ENCODE measurements around the gene EVA1B. TPM values are rescaled to one million over a fixed set of nuclear protein-coding genes. Genes with fewer than 3 reads are reported as not detected.
A peak's percentile ranks its signal among the peaks of the same experiment; 100 is the strongest.

EVA1B gene, protein sequence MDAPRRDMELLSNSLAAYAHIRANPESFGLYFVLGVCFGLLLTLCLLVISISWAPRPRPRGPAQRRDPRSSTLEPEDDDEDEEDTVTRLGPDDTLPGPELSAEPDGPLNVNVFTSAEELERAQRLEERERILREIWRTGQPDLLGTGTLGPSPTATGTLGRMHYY
- 10 to 100 TPM in 6 of 9 donors, 1 to 10 TPM in 3; 5.9 to 42.3 (median 10.8) TPM for total RNA-seq
- 10 to 100 TPM; 13.6 to 21.4 TPM for polyA plus RNA-seq
- long read RNA-seq, donor 1, transcript EVA1B-202 (3 exons, 699 nt): major isoform, 13 of 19 reads
- long read RNA-seq, donor 1, partial matches to known transcripts: 1 of 19 reads
- long read RNA-seq, donor 1, other reads (novel, unspliced or antisense): 5 of 19 reads
- long read RNA-seq, donor 2, partial matches to known transcripts: 0 of 3 reads
- long read RNA-seq, donor 2, other reads (novel, unspliced or antisense): 2 of 3 reads
- long read RNA-seq, donor 3, transcript EVA1B-202 (3 exons, 699 nt): major isoform, 10 of 17 reads
- long read RNA-seq, donor 3, partial matches to known transcripts: 1 of 17 reads
- long read RNA-seq, donor 3, other reads (novel, unspliced or antisense): 6 of 17 reads

DNA sequence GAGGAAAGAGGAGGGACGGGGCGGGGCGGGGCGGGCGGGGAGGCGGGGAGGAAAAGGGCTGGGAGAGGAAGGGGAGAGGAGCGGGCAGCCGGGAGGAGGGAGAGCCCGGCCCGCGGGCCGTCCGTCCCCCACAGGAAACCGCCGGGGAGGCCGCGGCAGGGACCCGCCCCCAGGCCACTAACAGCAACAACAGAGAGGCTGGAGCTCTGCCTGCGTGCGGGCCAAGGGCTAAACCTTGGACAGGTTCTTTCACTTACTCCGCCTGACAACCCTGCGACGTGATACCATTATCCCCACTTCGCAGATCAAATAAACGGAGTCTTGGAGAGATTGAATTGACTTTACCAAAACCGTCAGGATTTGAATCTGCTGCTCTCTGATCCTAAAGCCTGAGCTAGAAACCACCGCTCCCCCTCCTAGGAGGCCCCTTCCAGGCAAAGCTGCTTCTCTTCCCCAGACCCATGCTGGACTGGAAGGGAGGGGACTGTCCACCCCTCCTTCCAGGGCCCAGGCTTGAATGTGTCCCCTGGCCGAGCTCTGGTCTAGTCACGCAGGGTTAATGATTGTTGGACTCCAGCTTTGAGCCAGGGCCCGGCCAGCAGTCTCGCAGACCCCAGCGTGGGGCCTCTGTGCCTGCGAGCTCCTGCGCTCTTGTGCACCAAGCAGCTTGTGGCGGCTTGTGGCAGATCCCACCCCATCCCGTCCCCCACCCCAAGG, at the start of gene EVA1B:
Gene EVA1B, minus strand, starts transcription at position 10 of the 717 bp plus-strand sequence. CDS start 608 bp downstream, outside the sequence.
- H3K4me1 ChIP-seq: peaks cover 3 to 43% (median 31%) of the 10 kb centered on the region in 12 donors
- H3K27ac ChIP-seq: peak within 1 kb of the TSS; percentile 72 to 97 (median 92)
- intact Hi-C loops (cut with DNase I): loop anchor here in 4 of 10 donors (2.0 to 5.0 kb wide), 3 partner anchors 43 to 45 kb away; no protein-coding TSS in a partner anchor
- WGBS, 4 donors: 6 to 18% (median 7%) methylated on average over 11 to 36 of the region's 36 CpGs
- H3K36me3 ChIP-seq: peaks cover 0 to 4% (median 0%) of the 10 kb centered on the region in 9 donors
- H3K27me3 ChIP-seq: no peaks in the 10 kb centered on the region
- TF ChIP-seq POLR2A (IDR thresholded peaks at IDR 0.05): peak in 1 of 2 donors; percentile 33
- TF ChIP-seq, protein P1, sequence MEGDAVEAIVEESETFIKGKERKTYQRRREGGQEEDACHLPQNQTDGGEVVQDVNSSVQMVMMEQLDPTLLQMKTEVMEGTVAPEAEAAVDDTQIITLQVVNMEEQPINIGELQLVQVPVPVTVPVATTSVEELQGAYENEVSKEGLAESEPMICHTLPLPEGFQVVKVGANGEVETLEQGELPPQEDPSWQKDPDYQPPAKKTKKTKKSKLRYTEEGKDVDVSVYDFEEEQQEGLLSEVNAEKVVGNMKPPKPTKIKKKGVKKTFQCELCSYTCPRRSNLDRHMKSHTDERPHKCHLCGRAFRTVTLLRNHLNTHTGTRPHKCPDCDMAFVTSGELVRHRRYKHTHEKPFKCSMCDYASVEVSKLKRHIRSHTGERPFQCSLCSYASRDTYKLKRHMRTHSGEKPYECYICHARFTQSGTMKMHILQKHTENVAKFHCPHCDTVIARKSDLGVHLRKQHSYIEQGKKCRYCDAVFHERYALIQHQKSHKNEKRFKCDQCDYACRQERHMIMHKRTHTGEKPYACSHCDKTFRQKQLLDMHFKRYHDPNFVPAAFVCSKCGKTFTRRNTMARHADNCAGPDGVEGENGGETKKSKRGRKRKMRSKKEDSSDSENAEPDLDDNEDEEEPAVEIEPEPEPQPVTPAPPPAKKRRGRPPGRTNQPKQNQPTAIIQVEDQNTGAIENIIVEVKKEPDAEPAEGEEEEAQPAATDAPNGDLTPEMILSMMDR (IDR thresholded peaks at IDR 0.05): no peak
- H3K4me3 ChIP-seq: peak within 1 kb of the TSS; percentile 59 to 98 (median 85)
- H3K9me3 ChIP-seq: no peaks in the 10 kb centered on the region
- DNase-seq: peak; percentile 87 to 94 (median 91)
- peak; percentile 54 to 81 (median 64) for ATAC-seq

DNA sequence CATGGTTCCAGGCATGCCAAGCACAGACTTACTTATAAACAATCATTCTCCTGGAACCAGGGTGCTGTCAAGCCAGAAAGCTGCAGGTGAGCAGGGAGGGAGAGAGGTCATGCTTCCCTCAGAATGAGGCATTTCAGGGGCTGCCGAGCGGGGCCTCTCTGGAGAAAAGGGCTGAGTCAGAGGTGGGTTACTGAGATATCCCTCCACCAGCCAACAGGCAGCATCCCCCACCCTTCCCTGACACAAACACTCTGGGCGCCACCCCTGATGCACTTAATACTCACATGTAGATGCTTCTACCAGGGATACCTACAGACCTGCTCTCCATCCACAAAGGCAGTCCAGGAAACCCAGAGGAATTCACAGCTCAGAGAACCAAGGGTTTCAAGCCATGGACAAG, 49.2 kb upstream of the EVA1B start:
- no peak for TF ChIP-seq POLR2A (IDR thresholded peaks at IDR 0.05)
- TF ChIP-seq, protein P1 (IDR thresholded peaks at IDR 0.05): no peak
- H3K27me3 ChIP-seq: no peaks in the 10 kb centered on the region
- H3K9me3 ChIP-seq: no peaks in the 10 kb centered on the region
- peak overlapping the region in 11 of 12 donors; percentile 83 to 99 (median 94) for H3K27ac ChIP-seq
- 83 to 91% (median 84%) methylated on average over 3 of the region's 3 CpGs for WGBS, 4 donors
- intact Hi-C loops (cut with DNase I): no loop called here
- no peak overlapping the region for H3K4me3 ChIP-seq
- DNase-seq (no peak), ATAC-seq (no peak)
- peaks cover 13 to 97% (median 67%) of the 10 kb centered on the region in 12 donors for H3K4me1 ChIP-seq
- H3K36me3 ChIP-seq: peaks cover 0 to 11% (median 2%) of the 10 kb centered on the region in 9 donors

DNA sequence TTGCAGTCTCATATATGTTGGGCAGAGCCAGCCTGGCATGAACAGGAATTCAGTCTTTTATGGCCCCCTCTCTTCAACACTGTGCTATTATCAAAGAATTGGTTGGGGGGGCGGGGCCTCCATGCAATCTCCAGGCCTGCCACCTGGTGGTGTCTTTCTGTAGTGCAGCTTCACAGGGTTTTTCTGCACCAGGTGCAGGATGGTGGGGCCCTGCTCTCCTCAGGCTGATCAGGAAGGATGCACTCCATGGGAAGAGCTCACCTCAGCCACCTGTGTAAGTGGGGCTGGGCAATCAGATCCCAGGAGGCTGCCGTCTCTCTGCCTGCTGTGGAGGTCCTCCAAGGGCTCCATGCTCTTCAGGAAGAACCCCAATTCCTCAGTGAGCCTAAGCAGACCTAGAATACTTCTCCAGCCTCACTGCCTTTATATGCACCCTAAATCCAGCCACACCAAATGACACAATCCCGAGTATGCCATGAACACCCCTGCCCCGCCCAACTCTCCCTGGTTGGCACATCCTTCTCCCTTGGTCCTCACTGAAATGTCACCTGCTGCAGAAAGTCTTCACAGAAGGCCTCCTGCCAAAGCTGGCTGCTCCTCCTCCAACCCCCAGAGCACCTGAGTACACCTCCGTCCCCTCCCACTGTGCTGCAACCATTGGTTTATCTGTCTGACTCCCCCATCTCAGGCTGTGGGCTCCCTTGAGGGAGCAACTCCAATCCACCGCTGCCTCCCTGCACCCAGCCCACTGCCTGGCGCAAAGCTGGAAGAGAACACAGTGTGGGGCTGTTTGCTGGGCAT, 45.8 kb upstream of the EVA1B start:
- Histone ChIP-seq H3K4me1 (peaks cover 7 to 97% (median 58%) of the 10 kb centered on the region in 12 donors), H3K9me3 (no peaks in the 10 kb centered on the region), H3K27me3 (no peaks in the 10 kb centered on the region), H3K27ac (peak overlapping the region in 3 of 12 donors; percentile 13 to 33 (median 28)), H3K4me3 (no peak overlapping the region), H3K36me3 (peaks cover 0 to 16% (median 7%) of the 10 kb centered on the region in 9 donors)
- 61 to 77% (median 72%) methylated on average over 6 to 7 of the region's 7 CpGs for WGBS, 4 donors
- TF ChIP-seq, protein P1 (IDR thresholded peaks at IDR 0.05): peak; percentile 90 to 97 (median 95)
- peak in 1 of 2 donors; percentile 15 for TF ChIP-seq POLR2A (IDR thresholded peaks at IDR 0.05)
- intact Hi-C loops (cut with DNase I): loop anchor here in 4 of 10 donors (2.0 to 5.0 kb wide), 4 partner anchors 42 to 62 kb away; partner anchors contain the start of genes EVA1B (in 3 of the 4) and SH3D21 (in 1 of the 4)
- peak in 3 of 4 donors; percentile 9 to 27 (median 13) for ATAC-seq
- peak in 4 of 5 donors; percentile 69 to 81 (median 74) for DNase-seq

All from heart left ventricle (tissue), 16 donors.